ENCODE measurements around the gene RINT1.

The RINT1 gene

GRCh38 chr7:105600720-105601550, 68.9 kb downstream of the RINT1 start:
- no peak for DNase-seq

- DNase-seq: no peak
These were observed 70.6 kb downstream of the RINT1 start for GRCh38 chr7:105602325-105603305.

GRCh38 chr7:105610165-105610930, 78.3 kb downstream of the RINT1 start:
- no peak for DNase-seq

- DNase-seq: no peak
These were observed 80.1 kb downstream of the RINT1 start for GRCh38 chr7:105611856-105612775.

- DNase-seq: no peak
These were observed 80.8 kb downstream of the RINT1 start for GRCh38 chr7:105612806-105613205.

GRCh38 chr7:105613611-105614330, 81.8 kb downstream of the RINT1 start:
- no peak for DNase-seq

GRCh38 chr7:105614341-105614840, 82.4 kb downstream of the RINT1 start:
- no peak for DNase-seq

Measured in NCI-H524 (cell line).